HG03045 (cell line): Measurements from ENCODE around the gene TNNI2.
"Not testable (repeated sequence)": the region's sequence is repeated elsewhere in the genome, so short reads cannot be mapped to it uniquely, and the experiment has no call there.

ENCODE experiments used
- ATAC-seq: cut with Tn5 transposase; IDR thresholded peaks from one replicate; pipeline ENCODE4 v1.9.1; 2021; ENCODE audit warnings: mild to moderate bottlenecking, moderate library complexity; ENCODE audit not compliant: unreplicated experiment

The TNNI2 gene

GRCh38 chr11:1838426-1839144, at the start of gene TNNI2:
TNNI2 (plus strand) TSS chr11:1838981; CDS start chr11:1839697, 716 bp downstream.
- no peak for ATAC-seq

GRCh38 chr11:1791912-1792311, 46.9 kb upstream of the TNNI2 start:
- ATAC-seq = no peak

DNA sequence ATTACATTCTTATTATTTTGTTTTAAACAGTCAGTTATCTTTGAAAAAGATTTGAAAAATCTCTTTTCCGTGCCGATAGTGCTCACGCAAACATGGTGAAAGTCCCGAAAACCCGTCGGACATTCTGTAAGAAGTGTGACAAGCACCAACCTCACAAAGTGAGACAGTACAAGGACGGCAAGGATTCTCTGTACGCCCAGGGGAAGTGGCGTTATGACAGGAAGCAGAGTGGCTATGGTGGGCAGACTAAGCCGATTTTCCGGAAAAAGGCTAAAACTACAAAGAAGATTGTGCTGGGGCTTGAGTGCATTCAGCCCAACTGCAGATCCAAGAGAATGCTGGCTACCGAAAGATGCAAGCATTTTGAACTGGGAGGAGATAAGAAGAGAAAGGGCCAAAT, 46.3 kb upstream of the TNNI2 start:
- no peak for ATAC-seq

DNA sequence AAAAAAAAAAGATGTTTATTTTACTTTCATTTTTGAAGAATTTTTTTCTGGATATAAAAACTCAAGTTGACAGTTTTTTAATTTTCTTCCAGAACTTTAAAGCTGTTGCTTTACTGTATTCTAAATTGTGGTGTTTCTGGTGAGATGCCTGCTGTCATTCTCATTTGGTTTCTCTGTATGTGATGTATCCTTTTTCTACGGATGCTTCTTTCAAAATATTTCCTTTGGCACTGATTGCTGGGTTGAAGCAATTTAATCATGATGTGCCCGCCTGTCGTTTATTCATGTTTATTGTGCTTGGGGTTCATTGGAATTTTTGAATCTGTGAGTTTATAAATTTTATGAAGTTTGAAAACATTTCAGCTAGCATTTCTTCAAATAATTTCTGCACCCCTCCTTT, 45.7 kb upstream of the TNNI2 start:
- no peak for ATAC-seq

DNA sequence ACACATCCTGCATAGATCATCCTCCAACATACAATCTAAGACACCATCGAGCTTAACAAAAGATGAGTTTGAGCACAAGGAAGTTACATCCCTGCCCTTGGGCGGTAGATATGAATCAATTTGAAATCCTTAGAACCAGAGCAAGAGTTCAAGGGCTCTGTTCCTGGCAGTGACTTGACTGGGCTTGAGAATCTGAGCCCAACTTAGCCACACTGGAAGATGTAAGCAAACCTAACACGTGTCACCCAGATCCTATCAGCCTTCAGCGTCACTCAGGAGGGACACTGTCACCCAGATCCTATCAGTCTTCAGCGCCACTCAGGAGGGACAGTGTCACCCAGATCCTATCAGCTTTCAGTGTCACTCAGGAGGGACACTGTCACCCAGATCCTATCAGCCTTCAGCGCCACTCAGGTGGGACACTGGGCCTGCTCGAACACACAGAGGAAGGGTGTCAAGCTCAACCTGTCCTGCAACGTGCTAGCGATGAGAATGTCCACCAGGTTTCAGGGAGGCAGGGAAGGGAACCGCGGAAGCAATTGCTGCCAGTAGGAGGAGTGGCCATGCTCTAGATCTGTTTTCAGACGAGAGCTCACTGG, 42.3 kb upstream of the TNNI2 start:
- ATAC-seq = no peak

DNA sequence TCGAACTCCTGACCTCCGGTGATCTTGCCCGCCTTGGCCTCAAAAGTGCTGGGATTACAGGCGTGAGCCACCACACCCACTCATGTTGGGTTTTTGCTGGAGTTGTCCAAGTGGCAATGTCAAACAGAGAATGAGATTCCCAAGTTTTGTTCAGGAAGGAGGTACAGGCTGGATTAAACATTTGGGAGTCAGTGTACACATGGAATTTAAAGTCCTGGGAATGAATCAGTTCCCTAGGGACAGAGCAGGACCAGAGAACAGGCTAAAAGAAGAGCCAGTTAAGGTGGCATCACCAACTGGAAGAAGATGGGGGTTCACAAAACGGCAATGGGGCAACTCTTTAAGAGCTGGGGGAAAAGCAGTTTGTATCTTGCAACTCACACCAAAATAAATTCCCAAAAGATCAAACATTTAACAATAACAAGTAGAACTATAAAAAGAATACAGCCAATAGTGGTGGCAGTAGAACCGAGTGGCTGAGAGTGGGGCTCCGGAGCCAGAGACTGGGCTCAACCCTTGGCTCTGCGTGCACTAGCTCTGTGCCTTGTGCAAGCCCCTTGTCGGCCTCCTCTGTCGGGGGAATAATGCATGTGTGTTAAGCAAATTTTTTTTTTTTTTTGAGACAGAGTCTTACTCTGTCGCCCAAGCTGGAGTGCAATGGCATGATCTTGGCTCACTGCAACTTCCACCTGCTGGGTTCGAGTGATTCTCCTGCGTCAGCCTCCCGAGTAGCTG, 41.2 kb upstream of the TNNI2 start:
- ATAC-seq = no peak

DNA sequence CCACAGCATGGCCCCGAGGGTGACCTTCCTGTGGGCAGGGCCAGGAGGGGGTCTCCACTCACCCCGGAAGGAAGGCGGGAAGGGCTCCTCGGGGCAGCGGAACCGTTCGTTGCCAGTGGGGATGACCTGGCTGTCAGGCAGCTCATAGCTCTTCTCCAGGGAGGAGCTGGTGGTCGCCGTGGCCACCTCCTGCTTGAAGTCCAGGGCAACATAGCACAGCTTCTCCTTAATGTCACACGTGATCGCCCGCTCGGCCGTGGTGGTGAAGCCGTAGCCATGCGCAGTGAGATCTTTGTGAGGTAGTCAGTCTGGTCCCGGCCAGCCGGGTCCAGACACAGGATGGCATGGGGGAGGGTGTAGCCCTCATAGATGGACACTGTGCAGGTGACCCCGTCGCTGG, 35.5 kb upstream of the TNNI2 start:
- no peak for ATAC-seq

- not testable (repeated sequence) for ATAC-seq
Observed at GRCh38 chr11:1803835-1804519, 34.8 kb upstream of the TNNI2 start.

DNA sequence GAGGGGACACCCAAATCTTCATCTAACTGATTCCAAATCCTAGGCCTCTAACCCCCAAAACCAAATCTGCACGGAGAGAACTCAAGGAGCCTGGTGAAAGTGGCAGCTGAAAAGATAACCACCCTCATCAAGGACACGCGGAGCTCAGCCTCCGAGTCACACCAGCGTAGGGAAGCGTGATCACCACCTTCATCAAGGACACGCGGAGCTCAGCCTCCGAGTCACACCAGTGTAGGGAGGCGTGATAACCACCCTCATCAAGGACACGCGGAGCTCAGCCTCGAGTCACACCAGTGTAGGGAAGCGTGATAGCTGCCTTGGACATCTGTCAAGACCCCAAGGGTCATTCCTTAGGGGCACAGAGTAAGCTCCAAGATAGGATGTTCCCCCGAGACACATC, 33.3 kb upstream of the TNNI2 start:
- ATAC-seq = no peak

- no peak for ATAC-seq
Observed at GRCh38 chr11:1807264-1807995, 31.4 kb upstream of the TNNI2 start.

DNA sequence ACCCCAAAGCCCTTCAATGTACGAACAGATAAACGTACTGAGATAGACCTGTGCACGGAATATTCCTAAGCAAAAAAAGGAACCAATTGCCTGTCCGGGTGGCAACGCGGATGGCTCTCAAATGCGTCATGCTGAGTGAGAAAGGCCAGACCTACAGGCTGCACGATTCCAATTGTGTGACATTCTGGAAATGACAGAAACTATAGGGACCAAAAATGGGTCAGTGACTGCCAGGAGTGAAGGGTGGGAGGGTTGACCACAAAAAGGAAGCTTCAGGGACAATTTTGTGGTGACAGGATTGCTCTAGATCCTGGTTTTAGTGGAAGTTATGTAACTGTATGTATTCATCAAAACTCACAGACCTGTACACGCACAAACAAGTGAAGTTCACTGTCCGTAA, 28.0 kb upstream of the TNNI2 start:
- no peak for ATAC-seq

DNA sequence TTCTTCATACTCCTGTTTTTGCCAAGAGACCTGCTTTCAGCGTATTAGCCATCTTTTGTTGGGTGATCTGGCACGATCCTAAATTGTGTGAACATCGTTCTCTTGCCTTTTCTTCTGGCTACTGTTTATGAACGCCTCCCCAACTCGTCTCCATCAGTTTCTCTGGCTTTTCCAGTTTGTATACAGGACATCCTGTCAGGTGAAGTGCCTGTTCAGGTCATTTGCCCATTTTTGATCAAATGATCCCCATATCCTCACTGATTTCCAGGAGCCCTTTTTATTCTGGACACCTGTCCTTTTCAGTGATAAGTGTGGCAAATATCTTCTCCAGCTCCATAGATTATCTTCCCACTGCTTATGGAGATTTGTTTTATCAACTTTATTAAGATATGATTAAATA, 26.5 kb upstream of the TNNI2 start:
- ATAC-seq = no peak

- no peak for ATAC-seq
Observed at GRCh38 chr11:1812801-1813200, 26.0 kb upstream of the TNNI2 start.

DNA sequence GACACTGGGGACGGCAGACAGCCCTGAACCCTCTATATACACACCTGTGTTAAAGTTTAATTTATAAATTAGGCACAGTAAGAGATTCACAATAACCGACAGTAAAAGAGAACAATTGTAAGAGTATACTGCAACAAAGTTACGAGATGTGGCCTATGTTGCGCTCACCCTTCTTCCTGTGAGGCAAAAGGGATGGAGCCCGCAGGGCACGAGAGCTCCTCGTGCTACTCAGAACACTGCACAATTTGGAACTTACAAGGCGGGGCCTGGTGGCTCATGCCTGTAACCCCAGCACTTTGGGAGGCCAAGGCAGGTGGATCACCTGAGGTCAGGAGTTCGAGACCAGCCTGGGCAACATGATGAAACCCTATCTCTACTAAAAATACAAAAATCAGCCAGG, 25.4 kb upstream of the TNNI2 start:
- ATAC-seq = not testable (repeated sequence)

DNA sequence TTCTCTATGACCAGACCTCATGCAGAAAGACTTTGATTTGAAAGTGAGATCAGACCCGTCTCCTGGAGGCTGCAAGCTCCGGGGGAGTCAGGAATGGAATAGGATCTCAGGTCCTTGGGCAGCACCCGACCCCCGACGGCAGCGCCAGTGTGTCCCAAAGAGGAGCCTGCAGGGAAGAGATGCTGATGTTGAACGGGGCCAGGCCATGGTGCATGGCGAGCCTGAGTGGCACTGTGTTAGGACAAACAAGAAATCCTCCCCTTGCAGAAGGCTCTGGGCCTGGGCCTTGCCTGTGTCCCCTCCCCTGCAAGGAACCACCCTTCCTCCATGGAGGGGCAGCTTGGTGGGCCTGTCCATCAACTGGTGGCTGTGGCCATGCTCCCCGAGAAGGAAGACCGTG, 24.1 kb upstream of the TNNI2 start:
- ATAC-seq = no peak

DNA sequence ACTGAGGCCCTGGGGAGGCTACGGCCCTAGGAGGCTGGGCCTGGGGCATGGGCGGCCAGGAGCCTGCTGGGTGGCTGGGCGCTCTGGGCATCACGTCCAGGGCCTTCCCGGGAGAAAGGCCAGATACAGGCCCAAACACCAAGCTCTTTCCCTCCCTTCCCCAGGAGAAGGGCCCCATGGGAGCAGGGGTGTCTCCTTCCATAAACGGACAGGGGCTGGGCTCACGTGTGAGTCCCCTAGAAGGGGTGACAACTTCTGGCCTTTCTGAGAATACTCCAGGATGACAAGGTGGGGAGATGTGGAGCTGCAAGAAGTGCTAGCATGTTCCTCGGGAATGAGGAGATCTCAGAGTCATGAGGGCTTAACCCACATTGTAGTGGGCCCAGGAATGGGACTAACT, 23.5 kb upstream of the TNNI2 start:
- no peak for ATAC-seq

GRCh38 chr11:1815751-1816150, 23.0 kb upstream of the TNNI2 start:
- no peak for ATAC-seq

DNA sequence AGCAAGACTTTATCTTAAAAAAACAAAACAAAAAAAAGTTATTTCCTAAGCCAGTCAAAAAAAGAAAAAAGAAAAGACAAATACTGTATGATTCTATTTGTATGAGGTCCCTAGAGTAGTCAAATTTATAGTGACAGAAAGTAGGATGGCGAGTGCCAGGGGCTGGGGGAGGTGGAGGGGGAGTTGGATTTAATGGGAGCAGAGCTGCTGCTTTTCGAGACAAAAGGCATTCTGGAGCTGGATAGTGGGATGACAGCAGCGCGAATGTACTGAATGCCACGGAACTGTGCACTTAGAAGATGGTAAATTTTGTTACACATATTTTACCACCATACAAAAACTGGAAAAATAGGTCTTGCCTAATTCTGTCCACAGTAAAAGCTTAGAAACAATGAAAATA, 21.8 kb upstream of the TNNI2 start:
- no peak for ATAC-seq

DNA sequence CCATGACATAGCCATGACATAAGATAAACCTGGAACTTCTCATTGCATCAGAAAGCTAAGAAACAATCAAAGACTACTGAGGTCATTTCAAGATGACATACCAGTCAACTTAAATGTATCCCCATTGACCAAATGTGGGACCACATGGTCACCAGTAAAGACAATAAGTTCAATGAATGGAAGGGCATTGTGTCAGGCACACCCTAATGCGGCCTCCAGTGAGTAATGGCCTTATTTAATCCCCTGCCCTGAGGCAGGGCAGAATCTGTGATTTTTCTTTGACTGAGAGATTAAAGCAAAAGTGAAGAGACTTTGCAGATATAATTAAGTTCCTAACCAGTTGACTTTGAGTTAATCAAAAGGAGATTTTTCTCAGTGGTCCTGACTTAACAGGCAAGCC, 21.3 kb upstream of the TNNI2 start:
- ATAC-seq = no peak

GRCh38 chr11:1819074-1819473, 19.7 kb upstream of the TNNI2 start:
- no peak for ATAC-seq
